HUES64 (cell line): ENCODE results near the gene ZNF527. TPM values are rescaled to one million over a fixed set of nuclear protein-coding genes. Genes with fewer than 3 reads are reported as not detected.

Experiments used
- H3K27ac ChIP-seq: 2 replicates; pipeline ENCODE4 v1.7.0; 2013; ENCODE audit warnings: low read depth, low read length, inconsistent platforms
- H3K27me3 ChIP-seq: 2 replicates; pipeline ENCODE4 v1.6.1; 2013; ENCODE audit warnings: mild to moderate bottlenecking, low read length; ENCODE audit not compliant: insufficient read depth
- H3K36me3 ChIP-seq: 2 replicates; pipeline ENCODE4 v1.6.1; 2013; ENCODE audit warnings: mild to moderate bottlenecking, low read length; ENCODE audit not compliant: insufficient read depth
- H3K4me1 ChIP-seq: 2 replicates; pipeline ENCODE4 v1.6.1; 2013; ENCODE audit warnings: mild to moderate bottlenecking, low read length, moderate library complexity; ENCODE audit not compliant: insufficient read depth
- H3K4me3 ChIP-seq: 2 replicates; pipeline ENCODE4 v1.5.1; 2013; ENCODE audit warnings: mild to moderate bottlenecking, low read length, moderate library complexity
- H3K9ac ChIP-seq: 2 replicates; pipeline ENCODE4 v1.6.1; 2013; ENCODE audit warnings: mild to moderate bottlenecking, low read depth, low read length
- H3K9me3 ChIP-seq: 2 replicates; pipeline ENCODE4 v1.6.1; 2013; ENCODE audit warnings: low read depth, low read length; ENCODE audit not compliant: insufficient read depth
- WGBS: fragments of 150-250, 120-280 bp; methylation state at CpG from one replicate; pipeline ENCODE4 v1.1.7; 2013; ENCODE audit warnings: missing lambda C conversion rate; 5-methylcytosine and 5-hydroxymethylcytosine counted together
- polyA plus RNA-seq, 2 experiments: library from polyadenylated mRNA; stranded (reverse); fragments of 50-300 nt; gene quantifications; one replicate each; pipeline ENCODE4 v1.2.3, GENCODE V29; 2013

ZNF527 gene
- 2.5 TPM for polyA plus RNA-seq (2013, experiment 1 of 2)
- 2.0 TPM for polyA plus RNA-seq (2013, experiment 2 of 2)

DNA sequence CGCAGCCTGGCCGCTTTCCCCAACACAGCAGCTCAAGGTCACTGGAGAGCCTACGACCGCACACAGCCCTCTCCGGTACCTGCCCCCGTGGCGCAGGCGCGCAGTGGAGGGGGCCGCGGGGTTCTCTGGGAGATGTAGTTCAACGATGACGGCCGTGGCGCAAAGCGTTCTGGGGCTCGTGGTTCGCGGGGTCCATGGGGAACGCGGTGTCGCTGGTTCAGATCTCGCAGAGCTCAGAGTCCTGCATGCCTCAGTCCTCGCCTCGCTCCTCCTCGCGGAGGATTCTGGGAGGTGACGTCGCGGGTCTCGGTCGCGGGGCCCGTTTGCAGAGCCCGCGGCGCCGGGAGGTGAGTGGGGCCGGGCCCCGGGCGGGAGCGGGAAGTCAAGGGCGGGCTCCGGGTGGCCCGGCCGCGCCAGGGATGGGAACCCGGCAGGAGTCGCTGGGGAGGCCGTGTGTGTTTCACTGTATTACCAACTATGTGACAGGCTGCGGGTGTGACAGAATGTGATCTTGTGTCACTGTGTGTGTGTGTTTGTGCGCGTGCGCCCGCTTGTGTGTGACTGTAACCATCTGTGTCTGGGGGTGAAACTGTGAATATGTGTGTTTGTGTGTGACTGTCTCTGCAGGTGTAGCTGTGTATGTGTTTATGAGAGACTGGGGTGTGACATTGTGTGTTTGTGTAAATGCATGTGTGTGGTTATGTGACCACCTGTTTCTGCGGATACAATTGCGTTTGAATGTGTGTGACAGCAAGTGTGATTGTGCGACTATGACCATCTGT lies at the start of gene ZNF527:
Gene ZNF527 (plus strand): TSS at position 220 of the 782 bp plus-strand sequence. CDS start 3,100 bp downstream, outside the sequence.
- peak within 1 kb of the TSS; percentile 69 for H3K4me3 ChIP-seq
- H3K9ac ChIP-seq: peak within 1 kb of the TSS; percentile 72
- WGBS: 3% methylated on average over 58 of the region's 58 CpGs
- no peaks in the 10 kb centered on the region for H3K4me1 ChIP-seq
- peaks cover 3% of the 10 kb centered on the region; the same call in 1 of the 2 replicates for H3K9me3 ChIP-seq
- H3K36me3 ChIP-seq: peaks cover 12% of the 10 kb centered on the region
- no peaks in the 10 kb centered on the region for H3K27me3 ChIP-seq
- no peak within 1 kb of the TSS for H3K27ac ChIP-seq

DNA sequence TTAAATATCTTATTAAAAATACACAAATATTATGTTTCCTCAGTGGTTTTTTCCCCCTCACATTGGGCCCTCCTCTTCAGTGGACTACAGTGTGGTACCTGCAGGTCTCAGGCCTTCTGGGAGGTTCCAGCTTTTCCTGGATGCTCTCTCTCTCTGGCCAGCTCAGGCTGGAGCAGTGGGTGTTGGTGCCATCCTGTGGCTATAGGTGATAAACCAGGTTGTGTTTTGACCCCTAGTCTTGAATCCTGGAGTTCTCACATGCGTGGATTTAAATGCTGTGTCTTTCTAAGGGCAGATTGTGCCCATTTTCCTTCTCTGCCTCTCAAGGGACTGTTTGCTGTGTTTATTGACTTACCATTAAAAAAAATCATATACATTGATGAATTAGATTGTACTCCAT lies 41.2 kb upstream of the ZNF527 start:
- Histone ChIP-seq H3K9me3 (no peaks in the 10 kb centered on the region), H3K9ac (no peak overlapping the region), H3K36me3 (peaks cover 67% of the 10 kb centered on the region), H3K4me1 (0 out of 2 replicates have a peak, but pooled peaks cover 6% of the 10 kb centered on the region), H3K27ac (no peak overlapping the region), H3K4me3 (no peak overlapping the region), H3K27me3 (no peaks in the 10 kb centered on the region)
- 100% methylated on average over 1 of the region's 1 CpG for WGBS

DNA sequence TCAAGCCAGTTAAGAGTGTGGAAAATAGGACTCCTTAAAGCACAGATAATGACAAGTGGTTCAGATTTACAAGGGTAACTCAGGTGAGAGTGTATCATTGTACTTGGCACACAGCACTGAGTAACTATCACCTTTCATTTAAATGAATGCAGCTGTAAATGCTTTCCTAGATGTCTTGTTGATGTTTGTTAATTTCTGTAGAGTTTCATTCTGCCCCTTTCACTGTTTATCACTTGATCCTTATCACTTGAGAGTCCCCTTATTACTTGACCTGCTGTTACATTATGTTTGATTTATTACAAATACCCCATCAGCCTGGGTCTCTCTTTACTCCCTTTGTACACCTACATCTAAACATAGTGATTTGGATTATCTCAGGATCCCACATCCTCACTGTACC lies 38.1 kb upstream of the ZNF527 start:
- H3K4me1 ChIP-seq: peaks cover 10% of the 10 kb centered on the region; the same call in 1 of the 2 replicates
- H3K27me3 ChIP-seq: no peaks in the 10 kb centered on the region
- H3K27ac ChIP-seq: no peak overlapping the region
- H3K9me3 ChIP-seq: no peaks in the 10 kb centered on the region
- H3K9ac ChIP-seq: no peak overlapping the region
- H3K36me3 ChIP-seq: peaks cover 41% of the 10 kb centered on the region
- H3K4me3 ChIP-seq: no peak overlapping the region

- Histone ChIP-seq H3K9ac (no peak overlapping the region), H3K27me3 (no peaks in the 10 kb centered on the region), H3K36me3 (peaks cover 34% of the 10 kb centered on the region), H3K27ac (no peak overlapping the region), H3K4me3 (no peak overlapping the region), H3K4me1 (peaks cover 10% of the 10 kb centered on the region; the same call in 1 of the 2 replicates), H3K9me3 (no peaks in the 10 kb centered on the region)
- WGBS: 82% methylated on average over 1 of the region's 1 CpG
These were observed 37.4 kb upstream of the ZNF527 start for GRCh38 chr19:37333457-37333856.

DNA sequence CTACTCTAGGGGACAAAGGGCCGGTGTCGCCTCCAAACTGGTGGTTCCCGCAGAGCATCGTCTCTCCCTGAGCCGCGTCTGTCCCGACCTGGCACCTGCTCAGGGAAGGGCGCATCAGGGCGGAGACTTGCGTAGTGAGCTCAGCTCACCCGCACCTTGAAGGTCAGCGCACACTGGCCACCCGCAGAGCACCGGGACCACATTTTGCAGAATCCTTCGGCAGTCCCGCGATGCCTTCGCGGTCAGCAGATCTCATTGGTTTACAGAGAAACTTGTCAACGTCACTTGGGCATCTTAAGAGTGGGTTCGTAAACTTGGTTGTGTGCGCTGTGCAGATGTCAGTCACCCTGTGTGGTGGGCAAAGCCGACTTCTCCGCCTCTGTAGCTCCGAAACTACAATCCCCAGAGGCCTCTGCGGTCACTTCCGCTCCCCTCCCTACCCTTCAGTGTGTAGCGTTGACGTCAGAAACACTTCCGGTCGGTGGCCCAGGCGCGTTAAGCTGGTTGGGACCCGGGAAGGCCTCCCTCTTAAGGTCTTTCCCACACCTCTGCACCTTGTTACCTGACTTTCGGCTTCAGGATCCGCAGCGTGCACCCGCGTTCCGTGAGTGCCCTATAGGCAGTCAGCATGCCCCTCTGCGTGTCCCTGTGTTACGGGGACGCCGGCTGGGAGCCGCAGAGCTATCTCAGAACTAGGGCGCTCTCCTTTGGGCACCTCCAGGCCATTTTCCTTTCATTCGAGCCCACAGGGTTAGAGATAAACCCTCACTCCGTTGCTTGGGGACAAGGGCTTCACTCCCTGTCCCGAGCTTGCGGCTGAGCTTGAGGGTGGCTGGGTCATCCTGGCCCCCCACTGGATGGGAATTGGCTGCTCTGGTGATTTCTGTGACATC lies 36.5 kb upstream of the ZNF527 start:
- Histone ChIP-seq H3K9ac (peak overlapping the region; percentile 90), H3K4me1 (peaks cover 10% of the 10 kb centered on the region; the same call in 1 of the 2 replicates), H3K27ac (peak overlapping the region; percentile 77), H3K9me3 (no peaks in the 10 kb centered on the region), H3K27me3 (no peaks in the 10 kb centered on the region), H3K36me3 (peaks cover 29% of the 10 kb centered on the region), H3K4me3 (peak overlapping the region; percentile 84)
- WGBS: 66% methylated on average over 50 of the region's 50 CpGs

- Histone ChIP-seq H3K9me3 (no peaks in the 10 kb centered on the region), H3K36me3 (peaks cover 64% of the 10 kb centered on the region), H3K4me3 (no peak overlapping the region), H3K27me3 (no peaks in the 10 kb centered on the region), H3K27ac (no peak overlapping the region), H3K9ac (no peak overlapping the region), H3K4me1 (no peaks in the 10 kb centered on the region)
- WGBS: 95% methylated on average over 5 of the region's 5 CpGs
These were observed 28.1 kb upstream of the ZNF527 start for GRCh38 chr19:37342753-37343152.

DNA sequence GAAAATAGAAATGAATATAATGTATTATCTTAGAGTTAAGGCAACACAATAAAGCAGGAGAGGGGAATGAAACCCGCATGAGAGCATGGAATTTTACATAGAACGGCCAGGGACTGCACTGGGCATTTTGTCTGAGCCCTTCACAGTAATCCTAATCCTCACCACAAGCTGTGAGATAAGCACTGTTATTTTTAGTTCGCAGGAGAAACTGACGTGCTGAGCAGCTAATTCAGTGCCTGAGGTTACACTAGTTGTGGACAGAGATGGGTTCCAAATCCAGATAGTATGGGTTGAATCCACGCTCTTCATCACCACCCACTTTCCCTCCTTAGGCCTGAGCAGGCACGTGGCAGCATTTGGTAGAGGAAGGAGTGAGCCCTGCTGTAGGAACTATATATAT lies 24.8 kb upstream of the ZNF527 start:
- no peaks in the 10 kb centered on the region for H3K27me3 ChIP-seq
- WGBS: 90% methylated on average over 4 of the region's 6 CpGs
- no peak overlapping the region for H3K9ac ChIP-seq
- no peaks in the 10 kb centered on the region for H3K9me3 ChIP-seq
- no peak overlapping the region for H3K4me3 ChIP-seq
- no peaks in the 10 kb centered on the region for H3K4me1 ChIP-seq
- peaks cover 77% of the 10 kb centered on the region for H3K36me3 ChIP-seq
- H3K27ac ChIP-seq: no peak overlapping the region

DNA sequence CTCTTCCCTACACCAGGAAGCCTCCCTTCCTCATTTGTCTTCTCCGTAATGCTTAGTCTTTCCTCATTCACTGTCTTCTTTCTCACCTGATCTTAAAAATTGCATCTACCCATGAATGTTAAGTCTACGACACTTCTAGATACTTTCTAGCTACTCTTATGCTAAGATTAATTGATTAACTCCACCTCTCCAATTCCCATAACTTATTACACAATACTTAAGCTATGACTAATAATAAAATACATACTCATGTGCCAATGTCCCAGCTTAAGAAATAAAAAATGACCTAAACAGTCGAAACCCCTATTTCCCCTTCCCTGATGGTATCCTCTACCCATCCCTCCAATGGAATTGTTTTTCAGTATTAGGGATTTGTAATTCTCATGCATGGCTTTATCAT lies 22.8 kb upstream of the ZNF527 start:
- peaks cover 80% of the 10 kb centered on the region for H3K36me3 ChIP-seq
- WGBS: 97% methylated on average over 3 of the region's 3 CpGs
- H3K27ac ChIP-seq: no peak overlapping the region
- H3K4me1 ChIP-seq: no peaks in the 10 kb centered on the region
- no peaks in the 10 kb centered on the region for H3K27me3 ChIP-seq
- H3K9me3 ChIP-seq: no peaks in the 10 kb centered on the region
- no peak overlapping the region for H3K9ac ChIP-seq
- H3K4me3 ChIP-seq: no peak overlapping the region

GRCh38 chr19:37353968-37354367 lies 16.9 kb upstream of the ZNF527 start:
- peaks cover 63% of the 10 kb centered on the region for H3K36me3 ChIP-seq
- no peaks in the 10 kb centered on the region for H3K9me3 ChIP-seq
- no peak overlapping the region for H3K9ac ChIP-seq
- H3K27ac ChIP-seq: no peak overlapping the region
- H3K4me1 ChIP-seq: no peaks in the 10 kb centered on the region
- H3K4me3 ChIP-seq: no peak overlapping the region
- no peaks in the 10 kb centered on the region for H3K27me3 ChIP-seq

GRCh38 chr19:37355901-37356300 lies 15.0 kb upstream of the ZNF527 start:
- Histone ChIP-seq H3K4me1 (no peaks in the 10 kb centered on the region), H3K36me3 (peaks cover 69% of the 10 kb centered on the region), H3K9ac (no peak overlapping the region), H3K9me3 (peaks cover 3% of the 10 kb centered on the region; the same call in 1 of the 2 replicates), H3K4me3 (no peak overlapping the region), H3K27me3 (no peaks in the 10 kb centered on the region), H3K27ac (no peak overlapping the region)
- 95% methylated on average over 4 of the region's 4 CpGs for WGBS

DNA sequence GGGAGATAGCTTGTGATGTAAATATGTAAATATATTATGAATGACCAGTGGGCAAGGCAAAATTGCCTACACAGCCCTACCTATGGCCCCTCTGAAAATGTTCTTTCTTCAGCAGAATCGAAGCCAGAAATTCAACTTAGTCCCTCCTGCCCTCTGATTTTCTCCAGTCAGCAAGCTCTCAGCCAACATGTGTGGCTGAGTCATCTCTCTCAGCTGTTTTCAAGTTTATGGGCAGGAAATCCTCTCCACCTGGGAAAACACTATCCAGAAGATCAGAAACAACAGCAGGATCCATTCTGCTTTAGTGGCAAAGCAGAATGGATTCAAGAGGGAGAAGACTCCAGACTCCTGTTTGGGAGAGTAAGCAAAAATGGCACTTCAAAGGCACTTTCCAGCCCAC lies 8.9 kb upstream of the ZNF527 start:
- H3K4me1 ChIP-seq: no peaks in the 10 kb centered on the region
- 94% methylated on average over 1 of the region's 1 CpG for WGBS
- peaks cover 63% of the 10 kb centered on the region for H3K36me3 ChIP-seq
- H3K9ac ChIP-seq: no peak overlapping the region
- H3K4me3 ChIP-seq: no peak overlapping the region
- H3K9me3 ChIP-seq: peaks cover 36% of the 10 kb centered on the region
- H3K27me3 ChIP-seq: no peaks in the 10 kb centered on the region
- no peak overlapping the region for H3K27ac ChIP-seq
